ENCODE results near the gene MBNL1.

The MBNL1 gene

GRCh38 chr3:152455989-152456388, 187.3 kb downstream of the MBNL1 start:
- no peak for DNase-seq
- no peaks in the 10 kb centered on the region for H4K20me1 ChIP-seq (ENCODE audit: insufficient read depth, low read length)
- H3F3A ChIP-seq (ENCODE audit: insufficient read depth, low read length): no peaks in the 10 kb centered on the region
- no peaks in the 10 kb centered on the region for H3K9me3 ChIP-seq (replicated peaks; ENCODE audit: insufficient read depth, low read length)
- H3K36me3 ChIP-seq (replicated peaks; ENCODE audit: insufficient read depth, low read length): peaks cover 7% of the 10 kb centered on the region
- H3K9me2 ChIP-seq (replicated peaks; ENCODE audit: insufficient read depth, low read length): no peaks in the 10 kb centered on the region
- H3K4me1 ChIP-seq (ENCODE audit: low read length): no peaks in the 10 kb centered on the region
- H3K4me2 ChIP-seq (ENCODE audit: low read depth, low read length): no peak overlapping the region
- no peak overlapping the region for H3K27ac ChIP-seq (ENCODE audit: low read length)
- no peak overlapping the region for H3K4me3 ChIP-seq (ENCODE audit: low read length)
- H2AFZ ChIP-seq (ENCODE audit: low read length): no peak overlapping the region
- H3K27me3 ChIP-seq (replicated peaks; ENCODE audit: insufficient read depth, low read length): no peaks in the 10 kb centered on the region
- no peak for TF ChIP-seq EZH2phosphoT487 (IDR thresholded peaks at IDR 0.05; ENCODE audit: low read length)
- TF ChIP-seq CTCF (IDR thresholded peaks at IDR 0.05; ENCODE audit: low read length): no peak
- TF ChIP-seq EZH2 (optimal IDR thresholded peaks at IDR 0.05; ENCODE audit: low read depth, low read length): no peak
- no peak overlapping the region for H3K9ac ChIP-seq (ENCODE audit: low read length)
- H3K79me2 ChIP-seq (ENCODE audit: low read length): peaks cover 41% of the 10 kb centered on the region

- no peak overlapping the region for H3K4me3 ChIP-seq (ENCODE audit: low read length)
- no peak overlapping the region for H2AFZ ChIP-seq (ENCODE audit: low read length)
- H3K9ac ChIP-seq (ENCODE audit: low read length): no peak overlapping the region
- no peak overlapping the region for H3K4me2 ChIP-seq (ENCODE audit: low read depth, low read length)
- no peaks in the 10 kb centered on the region for H4K20me1 ChIP-seq (ENCODE audit: insufficient read depth, low read length)
- H3K9me3 ChIP-seq (replicated peaks; ENCODE audit: insufficient read depth, low read length): no peaks in the 10 kb centered on the region
- no peaks in the 10 kb centered on the region for H3F3A ChIP-seq (ENCODE audit: insufficient read depth, low read length)
- peaks cover 7% of the 10 kb centered on the region for H3K36me3 ChIP-seq (replicated peaks; ENCODE audit: insufficient read depth, low read length)
- peaks cover 29% of the 10 kb centered on the region for H3K79me2 ChIP-seq (ENCODE audit: low read length)
- TF ChIP-seq EZH2 (optimal IDR thresholded peaks at IDR 0.05; ENCODE audit: low read depth, low read length) (no peak), CTCF (IDR thresholded peaks at IDR 0.05; ENCODE audit: low read length) (no peak), EZH2phosphoT487 (IDR thresholded peaks at IDR 0.05; ENCODE audit: low read length) (no peak)
- H3K4me1 ChIP-seq (ENCODE audit: low read length): no peaks in the 10 kb centered on the region
- no peaks in the 10 kb centered on the region for H3K9me2 ChIP-seq (replicated peaks; ENCODE audit: insufficient read depth, low read length)
- H3K27ac ChIP-seq (ENCODE audit: low read length): no peak overlapping the region
- no peaks in the 10 kb centered on the region for H3K27me3 ChIP-seq (replicated peaks; ENCODE audit: insufficient read depth, low read length)
- no peak for DNase-seq
Measured at GRCh38 chr3:152457500-152458375, 189.0 kb downstream of the MBNL1 start.

- H3K27ac ChIP-seq (ENCODE audit: low read length): no peak overlapping the region
- no peaks in the 10 kb centered on the region for H4K20me1 ChIP-seq (ENCODE audit: insufficient read depth, low read length)
- no peak overlapping the region for H3K9ac ChIP-seq (ENCODE audit: low read length)
- H3K36me3 ChIP-seq (replicated peaks; ENCODE audit: insufficient read depth, low read length): peaks cover 7% of the 10 kb centered on the region
- H3F3A ChIP-seq (ENCODE audit: insufficient read depth, low read length): no peaks in the 10 kb centered on the region
- H2AFZ ChIP-seq (ENCODE audit: low read length): no peak overlapping the region
- H3K9me2 ChIP-seq (replicated peaks; ENCODE audit: insufficient read depth, low read length): no peaks in the 10 kb centered on the region
- H3K4me2 ChIP-seq (ENCODE audit: low read depth, low read length): no peak overlapping the region
- peaks cover 26% of the 10 kb centered on the region for H3K79me2 ChIP-seq (ENCODE audit: low read length)
- H3K4me1 ChIP-seq (ENCODE audit: low read length): no peaks in the 10 kb centered on the region
- H3K9me3 ChIP-seq (replicated peaks; ENCODE audit: insufficient read depth, low read length): no peaks in the 10 kb centered on the region
- no peak for DNase-seq
- no peaks in the 10 kb centered on the region for H3K27me3 ChIP-seq (replicated peaks; ENCODE audit: insufficient read depth, low read length)
- H3K4me3 ChIP-seq (ENCODE audit: low read length): no peak overlapping the region
- TF ChIP-seq EZH2phosphoT487 (IDR thresholded peaks at IDR 0.05; ENCODE audit: low read length) (no peak), CTCF (IDR thresholded peaks at IDR 0.05; ENCODE audit: low read length) (no peak), EZH2 (optimal IDR thresholded peaks at IDR 0.05; ENCODE audit: low read depth, low read length) (no peak)
Measured at GRCh38 chr3:152458376-152459117, 189.8 kb downstream of the MBNL1 start.
